Endothelial cell of umbilical vein (primary cell): ENCODE data around the gene MARF1. TPM values are rescaled to one million over a fixed set of nuclear protein-coding genes. Genes with fewer than 3 reads are reported as not detected.

Experiments
- BruUV-seq: library from RNA; stranded (reverse); fragments of 400-500 nt; replicated peaks from 2 replicates; lab custom pipeline; 2021; lab: Mats Ljungman, UMichigan
- CTCF ChIA-PET: fragments of 300-600, 350-600 bp; sonication (Branson Sonifier 250); formaldehyde crosslinking; loops from one replicate; lab custom pipeline; 2021; ENCODE audit warnings: antibody characterized with exemption, inconsistent platforms; lab: Charles Lee
- POLR2A ChIA-PET: fragments of 300-600, 350-600 bp; sonication (Branson Sonifier 250); formaldehyde crosslinking; loops from one replicate; lab custom pipeline; 2021; ENCODE audit warnings: antibody characterized with exemption, inconsistent platforms; lab: Charles Lee
- DNase-seq: peaks from one replicate; pipeline ENCODE4 v3.0.0-alpha.2; 2011; ENCODE audit warnings: low read depth, low spot score
- FAIRE-seq: peaks from 2 replicates; lab custom pipeline; 2011; peaks lifted over from hg19 to GRCh38; lab: Jason Lieb, UNC
- H2AFZ ChIP-seq: 2 replicates; pipeline ENCODE4 v1.6.0; 2012; ENCODE audit warnings: low read depth, low read length, control low read depth, inconsistent platforms
- H3K27ac ChIP-seq: 2 replicates; pipeline ENCODE4 v1.5.1; 2011; ENCODE audit warnings: low read depth, mild to moderate bottlenecking, control low read depth, low read length, moderate library complexity; ENCODE audit not compliant: insufficient read depth
- H3K27me3 ChIP-seq, 2 experiments: 2 replicates each; pipeline versions ENCODE4 v1.6.0 to v1.6.1; 2011; ENCODE audit warnings: low read length in 2 of 2, mixed read lengths in 1 of 2; ENCODE audit not compliant: control insufficient read depth in 2 of 2, insufficient read depth in 2 of 2
- H3K36me3 ChIP-seq, 2 experiments: 2 replicates in 1 of 2; 3 replicates in 1 of 2; pipeline ENCODE4 v1.5.1; 2011; ENCODE audit warnings: low read length in 2 of 2, mild to moderate bottlenecking in 1 of 2, moderate library complexity in 1 of 2; ENCODE audit not compliant: control insufficient read depth in 2 of 2, insufficient read depth in 2 of 2; ENCODE audit errors: extremely low read depth in 1 of 2
- H3K4me1 ChIP-seq: 3 replicates; pipeline ENCODE4 v1.5.1; 2011; ENCODE audit warnings: mild to moderate bottlenecking, low read length; ENCODE audit not compliant: control insufficient read depth, insufficient read depth; ENCODE audit errors: extremely low read depth
- H3K4me2 ChIP-seq: 2 replicates; pipeline ENCODE4 v1.6.1; 2011; ENCODE audit warnings: low read length, control low read depth, mixed read lengths; ENCODE audit not compliant: insufficient read depth
- H3K4me3 ChIP-seq, 3 experiments: fragments of 200-600 bp in 1 of 3; sonication (generic), shearing (Covaris generic) in 1 of 3; replicated peaks in 1 of 3; 2 replicates each; pipeline ENCODE4 v1.5.1; 2011 to 2016; ENCODE audit warnings: control low read depth in 3 of 3, low read length in 3 of 3, mild to moderate bottlenecking in 2 of 3, inconsistent platforms in 1 of 3, low read depth in 1 of 3, moderate library complexity in 1 of 3; ENCODE audit not compliant: insufficient read depth in 1 of 3
- H3K79me2 ChIP-seq: 2 replicates; pipeline ENCODE4 v1.6.0; 2012; ENCODE audit warnings: low read length, inconsistent platforms; ENCODE audit not compliant: control insufficient read depth, insufficient read depth
- H3K9ac ChIP-seq: replicated peaks from 2 replicates; pipeline ENCODE3; 2011; ENCODE audit warnings: low read length, control low read depth; ENCODE audit not compliant: insufficient read depth; ENCODE audit errors: extremely low read depth
- H3K9me1 ChIP-seq: replicated peaks from 3 replicates; pipeline ENCODE4 v1.6.0; 2011; ENCODE audit warnings: mild to moderate bottlenecking, low read length; ENCODE audit not compliant: control insufficient read depth, insufficient read depth; ENCODE audit errors: extremely low read depth
- H3K9me3 ChIP-seq: replicated peaks from 2 replicates; pipeline ENCODE4 v1.5.1; 2012; ENCODE audit warnings: low read length, inconsistent platforms; ENCODE audit not compliant: control insufficient read depth, insufficient read depth
- H4K20me1 ChIP-seq: replicated peaks from 2 replicates; pipeline ENCODE3; 2011; ENCODE audit warnings: mild to moderate bottlenecking, low read length; ENCODE audit not compliant: control insufficient read depth, insufficient read depth; ENCODE audit errors: extremely low read depth
- CTCF ChIP-seq, 2 donors: IDR thresholded peaks; 1 replicate in 1 of 2; 2 replicates in 1 of 2; pipeline ENCODE4 v1.5.1; 2011; ENCODE audit warnings: low read length in 2 of 2, mild to moderate bottlenecking in 2 of 2, moderate library complexity in 2 of 2, control low read depth in 1 of 2, inconsistent platforms in 1 of 2, low read depth in 1 of 2; ENCODE audit not compliant: insufficient read depth in 1 of 2; ENCODE audit errors: extremely low read depth in 1 of 2
- GATA2 ChIP-seq: IDR thresholded peaks from 2 replicates; pipeline ENCODE4 v1.7.0; 2011; ENCODE audit warnings: low read depth, mild to moderate bottlenecking, moderate library complexity, mixed read lengths, low read length; ENCODE audit not compliant: insufficient read length, insufficient read depth
- dilution Hi-C: fragments of 300-500 bp; cut with MboI; formaldehyde crosslinking; loops from one replicate; pipeline ENCODE4 v1.15.0; 2019; ENCODE audit warnings: low sequenced_read_pairs; ENCODE audit not compliant: extremely low pct_ligation_motif_present
- intact Hi-C: fragments of 100-400 bp; cut with micrococcal nuclease; formaldehyde crosslinking; loops from one replicate; pipeline ENCODE4 v1.10.0; 2022
- polyA plus RNA-seq, 4 experiments: library from polyadenylated mRNA; depleted of rRNA in 3 of 4; stranded (reverse) in 3 of 4; unstranded in 1 of 4; fragments of >200 nt; gene quantifications; 2 replicates each; pipeline versions ENCODE4 v1.2.1 to v1.2.3, GENCODE V29; 2011 to 2012; ENCODE audit warnings: missing spikeins in 1 of 4
- total RNA-seq: library from RNA; stranded (reverse); gene quantifications from 2 replicates; pipeline ENCODE4 v1.2.3, GENCODE V29; 2021

Gene MARF1
- total and polyA plus RNA-seq, 2 donors (not counting 3 experiments of a cell fraction or from before 2014, with no cell fraction given): 14.6 to 58.5 TPM

GRCh38 chr16:15576960-15577958 lies 65.7 kb downstream of the MARF1 start:
- Histone ChIP-seq H3K4me1 (peaks cover 11% of the 10 kb centered on the region), H3K27me3 (no peaks in the 10 kb centered on the region), H3K9ac (no peak overlapping the region), H3K9me1 (no peaks in the 10 kb centered on the region), H2AFZ (no peak overlapping the region), H3K4me2 (no peak overlapping the region), H3K4me3 (no peak overlapping the region), H4K20me1 (no peaks in the 10 kb centered on the region), H3K79me2 (no peaks in the 10 kb centered on the region), H3K9me3 (no peaks in the 10 kb centered on the region), H3K27ac (no peak overlapping the region), H3K36me3 (no peaks in the 10 kb centered on the region)
- ChIA-PET CTCF (interaction anchor here (1.5 kb wide), 1 partner anchor 27 kb away, joined by 7 read pairs; no protein-coding TSS in a partner anchor), POLR2A (no interaction called here)
- no TSS peak for BruUV-seq
- dilution Hi-C loops: no loop called here
- intact Hi-C loops: no loop called here
- TF ChIP-seq CTCF (IDR thresholded peaks at IDR 0.05; ENCODE audit: extremely low read depth in 1 of 2, insufficient read depth in 1 of 2, low read depth in 1 of 2, low read length in 2 of 2): no peak
- no peak for TF ChIP-seq GATA2
- DNase-seq (no peak), FAIRE-seq (no peak)
